ENCODE measurements around the gene CD300A. TPM values are rescaled to one million over a fixed set of nuclear protein-coding genes. Genes with fewer than 3 reads are reported as not detected.
A peak's percentile ranks its signal among the peaks of the same experiment; 100 is the strongest.
"Not testable (repeated sequence)": the region's sequence is repeated elsewhere in the genome, so short reads cannot be mapped to it uniquely, and the experiment has no call there.

CD300A gene
- total RNA-seq, 2 experiments from 2014 or later: 2.2 to 2.4 TPM

- intact Hi-C loops (cut with micrococcal nuclease): no loop called here
- Mint-ChIP-seq H3K4me1 (ENCODE audit: low read depth) (no peaks in the 10 kb centered on the region), H3K9me3 (no peaks in the 10 kb centered on the region), H3K27me3 (no peaks in the 10 kb centered on the region), H3K36me3 (ENCODE audit: low read depth) (no peaks in the 10 kb centered on the region), H3K4me3 (no peak overlapping the region), H3K27ac (no peak overlapping the region)
- no peak for TF ChIP-seq CTCF (IDR thresholded peaks at IDR 0.05)
- POLR2A ChIA-PET: interaction anchor here (1.3 kb wide), 1 partner anchor 45 kb away, joined by 4 read pairs; no protein-coding TSS in a partner anchor
- ATAC-seq: no peak
- CTCF ChIA-PET: interaction anchor here (1.2 to 1.8 kb wide), 2 partner anchors 124 to 134 kb away, joined by 5 read pairs; no protein-coding TSS in a partner anchor
- DNase-seq: no peak
Measured at GRCh38 chr17:74502861-74503260, 36.4 kb downstream of the CD300A start.

- H3K9me3 Mint-ChIP-seq; H3K27ac Mint-ChIP-seq; DNase-seq; ATAC-seq; H3K27me3 Mint-ChIP-seq; POLR2A ChIA-PET; H3K4me3 Mint-ChIP-seq; intact Hi-C loops (cut with micrococcal nuclease); H3K36me3 Mint-ChIP-seq (ENCODE audit: low read depth); H3K4me1 Mint-ChIP-seq (ENCODE audit: low read depth): not testable (repeated sequence)
- CTCF ChIA-PET: interaction anchor here (1.1 kb wide), 1 partner anchor 125 kb away, joined by 3 read pairs; no protein-coding TSS in a partner anchor
Measured at GRCh38 chr17:74503949-74504348, 37.5 kb downstream of the CD300A start.

- Mint-ChIP-seq H3K27ac (no peak overlapping the region), H3K4me1 (ENCODE audit: low read depth) (peaks cover 17% of the 10 kb centered on the region), H3K36me3 (ENCODE audit: low read depth) (peaks cover 2% of the 10 kb centered on the region), H3K27me3 (peaks cover 3% of the 10 kb centered on the region), H3K4me3 (no peak overlapping the region), H3K9me3 (no peaks in the 10 kb centered on the region)
- no peak for ATAC-seq
- intact Hi-C loops (cut with micrococcal nuclease): no loop called here
- CTCF ChIA-PET: interaction anchor here (1.0 kb wide), 1 partner anchor 129 kb away, joined by 3 read pairs; no protein-coding TSS in a partner anchor
- TF ChIP-seq CTCF (IDR thresholded peaks at IDR 0.05): no peak
- DNase-seq: no peak
- POLR2A ChIA-PET: no interaction called here
Measured at GRCh38 chr17:74508156-74508555, 41.7 kb downstream of the CD300A start.

GRCh38 chr17:74512036-74512435 is 45.6 kb downstream of the CD300A start:
- TF ChIP-seq CTCF (IDR thresholded peaks at IDR 0.05): no peak
- CTCF ChIA-PET: interaction anchor here (1.2 to 2.4 kb wide), 7 partner anchors 12 to 149 kb away, joined by 3 to 9 read pairs (median 6); partner anchors contain the start of gene BTBD17
- Mint-ChIP-seq H3K9me3 (peaks cover 14% of the 10 kb centered on the region), H3K27me3 (peaks cover 21% of the 10 kb centered on the region), H3K36me3 (ENCODE audit: low read depth) (peaks cover 15% of the 10 kb centered on the region), H3K4me3 (no peak overlapping the region), H3K4me1 (ENCODE audit: low read depth) (peaks cover 30% of the 10 kb centered on the region), H3K27ac (peak overlapping the region; percentile 90)
- DNase-seq: no peak
- POLR2A ChIA-PET: interaction anchor here (1.6 kb wide), 1 partner anchor 15 kb away, joined by 3 read pairs; no protein-coding TSS in a partner anchor
- ATAC-seq: no peak
- intact Hi-C loops (cut with micrococcal nuclease): no loop called here

GRCh38 chr17:74512624-74513091 is 46.2 kb downstream of the CD300A start:
- TF ChIP-seq CTCF (IDR thresholded peaks at IDR 0.05): no peak
- Mint-ChIP-seq H3K27me3 (peaks cover 24% of the 10 kb centered on the region), H3K9me3 (peaks cover 14% of the 10 kb centered on the region), H3K27ac (peak overlapping the region; percentile 90), H3K4me3 (peak overlapping the region; percentile 36), H3K36me3 (ENCODE audit: low read depth) (peaks cover 15% of the 10 kb centered on the region), H3K4me1 (ENCODE audit: low read depth) (peaks cover 30% of the 10 kb centered on the region)
- ATAC-seq: peak; percentile 86
- CTCF ChIA-PET: interaction anchor here (1.2 to 2.4 kb wide), 5 partner anchors 12 to 150 kb away, joined by 3 to 9 read pairs (median 6); partner anchors contain the start of gene BTBD17
- peak; percentile 82 for DNase-seq
- intact Hi-C loops (cut with micrococcal nuclease): no loop called here
- POLR2A ChIA-PET: no interaction called here

Data from activated CD8-positive, alpha-beta T cell treated with anti-CD3 and anti-CD28 coated beads for 36 hours (primary cell).